Gastrocnemius medialis (tissue), 4 donors: ENCODE results near the gene SLC41A3. TPM values are rescaled to one million over a fixed set of nuclear protein-coding genes. Genes with fewer than 3 reads are reported as not detected.

ENCODE experiments used
- ATAC-seq, 2 donors: fragments of 150-250 bp; one replicate each; pipeline ENCODE4 v1.9.1; 2016
- DNase-seq, 2 donors: peaks; one replicate each; pipeline ENCODE4 v3.0.0-alpha.2; 2019
- H3K27ac ChIP-seq, 4 donors: fragments of 200-600 bp; sonication (generic); 1 replicate in 1 of 4; 2 replicates in 3 of 4; pipeline ENCODE4 v1.5.1; 2016 to 2018; ENCODE audit warnings: mild to moderate bottlenecking in 2 of 4, moderate library complexity in 1 of 4
- H3K27me3 ChIP-seq, 3 donors: fragments of 200-600 bp; sonication (generic) in 2 of 3; 1 replicate in 1 of 3; 2 replicates in 2 of 3; pipeline versions ENCODE4 v1.5.1 to v1.6.0; 2016 to 2019; ENCODE audit warnings: mild to moderate bottlenecking in 1 of 3, moderate library complexity in 1 of 3
- H3K36me3 ChIP-seq, 2 donors: fragments of 200-600 bp; sonication (generic) in 1 of 2; one replicate each; pipeline ENCODE4 v1.5.1; 2017 to 2018
- H3K4me1 ChIP-seq, 2 donors: fragments of 200-600 bp; sonication (generic) in 1 of 2; one replicate each; pipeline ENCODE4 v1.5.1; 2016 to 2017; ENCODE audit warnings: mild to moderate bottlenecking in 2 of 2
- H3K4me3 ChIP-seq, 4 donors: fragments of 200-600 bp; sonication (generic) in 3 of 4; 1 replicate in 1 of 4; 2 replicates in 3 of 4; pipeline ENCODE4 v1.5.1; 2016 to 2019; ENCODE audit warnings: mild to moderate bottlenecking in 2 of 4
- H3K9me3 ChIP-seq, 3 donors: fragments of 200-600 bp; sonication (generic) in 2 of 3; 1 replicate in 1 of 3; 2 replicates in 2 of 3; pipeline ENCODE4 v1.5.1; 2016 to 2019
- CTCF ChIP-seq, 5 experiments: fragments of 450-650 bp in 3 of 5; fragments of 200-600 bp in 2 of 5; sonication (generic) in 2 of 5; IDR thresholded peaks in 4 of 5; conservative IDR thresholded peaks in 1 of 5; 1 replicate in 4 of 5; 2 replicates in 1 of 5; pipeline ENCODE4 v1.5.1; 2016 to 2019; ENCODE audit warnings: antibody characterized with exemption in 5 of 5, mild to moderate bottlenecking in 3 of 5, moderate library complexity in 3 of 5
- POLR2A ChIP-seq, 2 donors: fragments of 450-650 bp; IDR thresholded peaks; one replicate each; pipeline ENCODE4 v1.6.1; 2017; ENCODE audit warnings: antibody characterized with exemption in 2 of 2, mild to moderate bottlenecking in 2 of 2, moderate library complexity in 2 of 2
- in situ Hi-C, 4 donors: fragments of 200-750 bp; cut with MboI; loops; one replicate each; pipeline versions ENCODE4 v1.15.0 to v1.8.0; 2017; ENCODE audit warnings: low sequenced_read_pairs in 4 of 4
- intact Hi-C: fragments of 100-400 bp; cut with DNase I; formaldehyde crosslinking; loops from one replicate; pipeline ENCODE4 v1.15.1; 2023; ENCODE audit warnings: low total_unique reads
- total RNA-seq, 4 donors: library from RNA; depleted of rRNA; stranded (reverse); fragments of >200 nt; gene quantifications; one replicate each; pipeline versions ENCODE4 v1.1.0 to v1.2.3, GENCODE V29; 2016

Gene SLC41A3
- total RNA-seq, 4 donors from 2014 or later: 43.1 to 76.2 (median 56.7) TPM

- Histone ChIP-seq H3K36me3 (peaks cover 0 to 25% of the 10 kb centered on the region in 2 donors), H3K4me3 (no peak overlapping the region), H3K4me1 (peaks cover 59% of the 10 kb centered on the region in 2 donors), H3K27ac (peak overlapping the region; percentile 84 to 87 (median 84)), H3K27me3 (no peaks in the 10 kb centered on the region), H3K9me3 (no peaks in the 10 kb centered on the region)
- TF ChIP-seq POLR2A (IDR thresholded peaks at IDR 0.05) (no peak), CTCF (IDR thresholded peaks at IDR 0.05 in 4 of 5, conservative IDR thresholded peaks at IDR 0.05 in 1 of 5) (no peak)
- in situ Hi-C loops: no loop called here
- no peak for ATAC-seq
- DNase-seq: no peak
- intact Hi-C loops: no loop called here
These were observed 20.2 kb upstream of the SLC41A3 start for GRCh38 chr3:126104028-126104635.

GRCh38 chr3:126103121-126104027 is 19.4 kb upstream of the SLC41A3 start:
- in situ Hi-C loops: no loop called here
- TF ChIP-seq POLR2A (IDR thresholded peaks at IDR 0.05) (no peak), CTCF (IDR thresholded peaks at IDR 0.05 in 4 of 5, conservative IDR thresholded peaks at IDR 0.05 in 1 of 5) (no peak)

GRCh38 chr3:126102530-126102951 is 18.6 kb upstream of the SLC41A3 start:
- H3K4me1 ChIP-seq: peaks cover 65 to 67% of the 10 kb centered on the region in 2 donors
- intact Hi-C loops: loop anchor here (2.0 kb wide), 2 partner anchors 54 to 78 kb away; partner anchors contain the start of gene ALDH1L1
- H3K9me3 ChIP-seq: no peaks in the 10 kb centered on the region
- peak overlapping the region; percentile 84 to 87 (median 84) for H3K27ac ChIP-seq
- DNase-seq (peak; percentile 75 to 80), ATAC-seq (peak; percentile 35 to 72)
- in situ Hi-C loops: no loop called here
- TF ChIP-seq CTCF (IDR thresholded peaks at IDR 0.05 in 4 of 5, conservative IDR thresholded peaks at IDR 0.05 in 1 of 5) (no peak), POLR2A (IDR thresholded peaks at IDR 0.05) (no peak)
- no peak overlapping the region for H3K4me3 ChIP-seq
- H3K27me3 ChIP-seq: no peaks in the 10 kb centered on the region
- H3K36me3 ChIP-seq: peaks cover 0 to 13% of the 10 kb centered on the region in 2 donors

More at GRCh38 chr3:126103121-126104027, 19.4 kb upstream of the SLC41A3 start:
- H3K4me3 ChIP-seq: no peak overlapping the region
- no peaks in the 10 kb centered on the region for H3K9me3 ChIP-seq
- no peaks in the 10 kb centered on the region for H3K27me3 ChIP-seq
- DNase-seq: peak in 1 of 2 donors; percentile 21
- no peak for ATAC-seq
- peak overlapping the region; percentile 84 to 87 (median 84) for H3K27ac ChIP-seq
- peaks cover 0 to 18% of the 10 kb centered on the region in 2 donors for H3K36me3 ChIP-seq
- peaks cover 65 to 66% of the 10 kb centered on the region in 2 donors for H3K4me1 ChIP-seq
- intact Hi-C loops: loop anchor here (2.0 kb wide), 2 partner anchors 53 to 77 kb away; partner anchors contain the start of gene ALDH1L1

- TF ChIP-seq POLR2A (IDR thresholded peaks at IDR 0.05): no peak
- TF ChIP-seq CTCF (IDR thresholded peaks at IDR 0.05 in 4 of 5, conservative IDR thresholded peaks at IDR 0.05 in 1 of 5): no peak
- intact Hi-C loops (loop anchor here (2.0 kb wide), 2 partner anchors 55 to 79 kb away; partner anchors contain the start of gene ALDH1L1), in situ Hi-C loops (no loop called here)
- H3K4me1 ChIP-seq: peaks cover 65 to 67% of the 10 kb centered on the region in 2 donors
- DNase-seq: no peak
- no peak overlapping the region for H3K4me3 ChIP-seq
- peak overlapping the region; percentile 84 to 87 (median 84) for H3K27ac ChIP-seq
- ATAC-seq: no peak
- no peaks in the 10 kb centered on the region for H3K27me3 ChIP-seq
- peaks cover 0 to 8% of the 10 kb centered on the region in 2 donors for H3K36me3 ChIP-seq
- no peaks in the 10 kb centered on the region for H3K9me3 ChIP-seq
These were observed 18.1 kb upstream of the SLC41A3 start for GRCh38 chr3:126102011-126102410.
